Cerebellar nuclear complex (tissue), 1 donor: ENCODE results near the gene HPDL.
"Not testable (repeated sequence)": the region's sequence is repeated elsewhere in the genome, so short reads cannot be mapped to it uniquely, and the experiment has no call there.

Experiments
- DNase-seq, 2 experiments: peaks; one replicate each; lab custom pipeline; 2025; lab: John Stamatoyannopoulos, UW

HPDL gene

DNA sequence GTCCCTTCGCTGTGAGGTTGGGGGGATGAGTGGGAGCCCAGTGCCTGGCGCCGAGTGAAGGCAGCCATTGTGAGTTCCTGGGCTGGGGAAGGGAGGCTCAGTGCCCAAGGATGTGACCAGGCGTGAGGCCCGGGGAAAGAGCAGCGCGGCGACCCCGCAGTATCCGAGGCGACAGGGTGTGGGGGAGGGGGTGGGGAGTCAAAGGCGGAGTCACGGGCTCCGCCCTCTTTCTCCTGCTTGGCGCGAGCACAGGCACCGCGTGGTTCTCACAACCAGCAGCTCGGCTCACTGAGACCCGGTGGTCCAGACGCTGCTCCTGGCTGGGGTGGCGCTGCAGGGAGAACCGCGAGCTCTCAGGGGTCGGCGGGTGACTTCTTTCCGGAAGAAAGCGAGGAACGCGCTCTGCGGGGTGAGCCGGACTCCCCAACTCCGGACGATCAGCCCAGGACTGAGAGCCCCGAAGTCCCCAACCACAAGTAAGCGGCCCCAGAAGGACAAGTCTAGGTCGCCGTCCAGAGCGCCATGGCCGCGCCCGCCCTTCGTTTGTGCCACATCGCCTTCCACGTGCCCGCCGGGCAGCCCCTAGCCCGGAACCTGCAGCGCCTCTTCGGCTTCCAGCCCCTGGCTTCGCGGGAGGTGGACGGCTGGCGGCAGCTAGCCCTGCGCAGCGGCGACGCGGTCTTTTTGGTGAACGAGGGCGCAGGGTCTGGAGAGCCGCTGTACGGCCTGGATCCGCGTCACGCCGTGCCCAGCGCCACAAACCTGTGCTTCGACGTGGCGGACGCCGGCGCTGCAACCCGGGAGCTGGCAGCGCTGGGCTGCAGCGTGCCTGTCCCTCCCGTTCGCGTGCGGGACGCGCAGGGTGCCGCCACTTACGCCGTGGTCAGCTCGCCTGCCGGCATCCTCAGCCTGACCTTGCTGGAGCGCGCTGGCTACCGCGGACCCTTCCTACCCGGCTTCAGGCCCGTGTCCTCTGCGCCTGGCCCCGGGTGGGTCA is at the start of gene HPDL:
Gene HPDL, plus strand, starts transcription at position 269 of the 997 bp plus-strand sequence. Its CDS starts 254 bp downstream, at position 523.
- DNase-seq, result no peak

DNA sequence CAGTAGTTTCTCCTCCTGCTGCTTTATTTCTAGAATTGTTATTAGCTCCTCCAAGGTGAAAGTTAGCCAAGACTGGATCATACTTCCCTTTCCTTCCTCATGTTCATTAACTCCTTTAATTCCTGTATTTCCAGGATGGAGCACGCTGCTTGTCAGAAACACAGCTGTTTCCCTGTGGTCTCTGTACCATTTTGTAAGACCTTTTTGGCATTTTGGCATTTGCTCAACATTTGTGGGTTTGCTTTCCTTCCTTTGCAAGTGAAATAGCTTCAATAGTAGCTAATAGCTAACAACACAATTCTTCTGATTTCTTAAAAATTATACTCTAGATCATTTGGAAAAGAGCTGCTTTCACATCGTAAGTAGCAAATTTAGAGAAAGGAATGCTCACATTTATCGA is 44.3 kb upstream of the HPDL start:
- DNase-seq, result no peak

DNA sequence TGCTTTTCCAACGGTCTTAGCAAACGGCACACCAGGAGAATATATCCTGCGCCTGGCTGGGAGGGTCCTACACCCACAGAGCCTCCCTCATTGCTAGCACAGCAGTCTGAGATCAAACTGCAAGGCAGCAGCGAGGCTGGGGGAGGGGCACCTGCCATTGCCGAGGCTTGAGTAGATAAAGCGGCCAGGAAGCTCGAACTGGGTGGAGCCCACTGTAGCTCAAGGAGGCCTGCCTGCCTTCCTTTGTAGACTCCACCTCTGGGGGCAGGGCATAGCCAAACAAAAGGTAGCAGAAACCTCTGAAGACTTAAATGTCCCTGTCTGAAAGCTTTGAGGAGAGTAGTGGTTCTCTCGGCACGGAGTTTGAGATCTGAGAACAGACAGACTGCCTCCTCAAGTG is 41.8 kb upstream of the HPDL start:
- not testable (repeated sequence) for DNase-seq

DNA sequence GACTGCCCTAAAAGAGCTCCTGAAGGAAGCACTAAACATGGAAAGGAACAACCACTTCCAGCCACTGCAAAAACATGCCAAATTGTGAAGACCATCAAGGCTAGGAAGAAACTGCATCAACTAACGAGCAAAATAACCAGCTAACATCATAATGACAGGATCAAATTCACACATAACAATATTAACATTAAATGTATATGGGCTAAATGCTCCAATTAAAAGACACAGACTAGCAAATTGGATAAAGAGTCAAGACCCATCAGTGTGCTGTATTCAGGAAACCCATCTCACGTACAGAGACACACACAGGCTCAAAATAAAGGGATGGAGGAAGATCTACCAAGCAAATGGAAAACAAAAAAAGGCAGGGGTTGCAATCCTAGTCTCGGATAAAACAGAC is 40.2 kb upstream of the HPDL start:
- not testable (repeated sequence) for DNase-seq

DNA sequence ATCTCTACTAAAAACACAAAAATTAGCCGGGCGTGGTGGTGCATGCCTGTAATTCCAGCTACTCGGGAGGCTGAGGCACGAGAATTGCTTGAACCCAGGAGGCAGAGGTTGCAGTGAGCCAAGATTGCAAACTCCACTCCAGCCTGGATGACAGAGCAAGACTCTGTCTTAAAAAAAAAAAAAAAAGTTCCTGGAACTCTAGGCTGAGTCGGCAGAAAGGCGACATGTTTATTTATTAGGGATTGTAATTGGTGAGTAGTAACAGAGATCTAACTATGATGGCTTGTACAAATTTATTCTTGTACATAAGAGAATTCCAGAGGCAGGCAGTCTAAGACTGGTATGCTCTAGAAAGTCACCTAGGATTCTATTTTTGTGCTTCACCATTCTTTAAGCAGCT is 35.7 kb upstream of the HPDL start:
- not testable (repeated sequence) for DNase-seq

DNA sequence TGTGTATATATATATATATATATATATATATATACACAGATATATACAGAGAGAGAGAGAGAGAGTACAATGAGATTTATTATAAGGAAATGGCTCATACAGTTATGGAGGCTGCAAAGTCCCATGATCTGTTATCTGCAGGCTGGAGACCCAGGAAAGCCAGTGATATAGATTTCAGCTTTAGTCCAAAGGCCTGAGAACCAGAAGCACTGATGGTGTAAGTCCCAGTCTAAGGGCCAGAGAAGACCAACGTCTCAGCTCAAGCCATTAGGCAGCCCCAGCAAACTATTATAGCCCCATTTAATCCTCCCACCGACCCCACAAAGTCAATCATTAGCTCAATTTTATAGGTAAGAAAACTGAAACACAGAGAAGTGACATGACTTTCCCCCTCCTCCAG is 35.0 kb upstream of the HPDL start:
- DNase-seq, result no peak

DNA sequence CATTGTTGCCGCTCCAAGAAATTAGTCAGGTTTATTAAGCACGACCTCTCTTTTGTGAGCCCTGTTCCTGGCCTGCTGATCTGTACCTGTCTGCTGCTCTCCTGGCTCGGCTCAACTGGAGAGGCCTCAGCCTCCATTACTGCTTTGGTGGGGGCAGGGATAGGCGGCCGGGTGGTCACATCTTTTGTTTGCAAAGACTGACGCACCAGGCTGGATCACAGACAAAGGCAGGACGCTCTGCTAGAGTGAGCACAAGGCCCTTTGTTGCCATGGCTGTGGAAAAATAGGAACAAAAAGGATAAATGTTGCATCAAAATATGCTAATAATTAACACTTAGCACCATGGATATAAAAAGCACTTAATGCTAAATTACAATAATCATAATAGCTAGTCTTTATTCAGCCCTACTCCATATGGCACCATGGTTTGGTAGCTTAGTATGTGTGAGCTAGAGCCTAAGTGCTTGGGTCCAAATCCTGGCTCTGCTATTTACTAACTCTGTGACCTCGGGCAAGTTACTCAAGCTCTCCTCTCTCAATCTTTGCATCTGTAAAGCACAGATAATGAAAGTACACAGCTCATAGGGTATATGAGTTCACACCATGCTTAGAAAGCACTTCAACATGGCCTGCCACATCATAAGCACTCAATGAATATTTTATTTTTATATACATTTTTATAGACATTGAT is 28.9 kb upstream of the HPDL start:
- no peak for DNase-seq

DNA sequence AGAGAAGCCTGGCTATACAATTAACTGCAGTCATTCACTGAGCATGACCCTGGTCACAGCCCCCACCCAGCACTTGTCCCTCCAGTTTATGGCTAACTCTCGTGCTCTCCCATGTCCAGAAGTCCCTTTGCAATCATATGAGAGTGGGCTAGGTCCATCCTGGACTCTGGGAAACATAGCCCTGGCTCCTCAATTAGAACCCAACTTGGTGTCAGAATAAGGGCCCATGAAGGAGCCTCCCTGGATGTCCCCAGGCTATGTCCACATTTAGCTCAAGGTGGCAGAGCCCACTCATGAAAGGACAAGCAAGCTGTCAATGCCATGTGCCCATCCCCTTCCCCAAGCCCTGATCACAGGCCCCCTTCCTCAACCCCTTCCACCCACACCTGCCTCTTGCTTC is 27.4 kb upstream of the HPDL start:
- DNase-seq, result no peak

DNA sequence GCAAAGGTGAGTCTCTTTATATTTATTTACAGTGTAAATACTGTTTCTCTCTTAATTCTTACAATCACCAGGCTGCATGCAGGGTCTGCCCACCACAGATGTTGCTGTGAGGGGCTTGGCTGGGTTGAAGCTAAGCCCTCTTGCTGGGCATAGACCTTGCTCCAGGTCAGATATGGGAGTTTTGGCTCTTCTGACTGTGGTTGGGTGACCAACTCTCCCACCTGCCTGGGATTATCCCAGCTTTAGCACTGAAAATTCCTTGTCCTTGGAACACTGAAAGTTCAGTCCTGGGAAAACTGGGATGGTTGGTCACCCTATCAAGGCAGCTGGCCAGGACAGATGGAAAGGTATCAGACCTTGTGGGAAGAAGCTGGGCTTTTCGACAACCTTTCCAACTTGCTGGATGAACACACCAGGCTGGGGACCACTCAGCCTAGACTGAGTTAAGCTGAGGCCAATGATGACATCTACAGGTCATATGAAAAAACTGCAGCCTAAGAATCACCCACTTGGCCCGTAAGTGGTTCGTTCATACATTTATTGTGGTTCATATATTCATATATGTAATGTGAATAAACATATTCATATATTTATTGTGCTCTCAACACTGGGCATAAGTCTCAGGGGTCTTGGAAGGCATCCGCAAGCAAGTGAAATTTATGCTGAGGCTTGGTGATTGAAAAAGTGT is 26.6 kb upstream of the HPDL start:
- peak in 1 of 2 experiments; percentile 11 for DNase-seq

DNA sequence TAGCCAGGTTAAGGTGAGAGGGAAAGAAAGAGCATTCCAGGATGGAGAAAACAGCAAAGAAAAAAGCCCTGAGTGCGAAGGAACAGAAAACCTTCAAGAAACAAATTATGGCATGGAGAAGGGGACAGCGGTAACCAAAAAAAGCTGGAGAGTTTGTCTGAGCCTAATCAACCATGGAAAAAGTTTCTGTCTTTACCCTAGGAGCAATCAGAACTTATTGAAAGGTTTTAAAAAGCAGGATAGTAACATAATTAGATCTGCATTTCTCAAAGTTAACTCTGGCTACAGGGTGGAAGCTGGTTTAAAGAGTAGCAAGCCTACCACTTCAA is 26.1 kb upstream of the HPDL start:
- DNase-seq, result no peak

DNA sequence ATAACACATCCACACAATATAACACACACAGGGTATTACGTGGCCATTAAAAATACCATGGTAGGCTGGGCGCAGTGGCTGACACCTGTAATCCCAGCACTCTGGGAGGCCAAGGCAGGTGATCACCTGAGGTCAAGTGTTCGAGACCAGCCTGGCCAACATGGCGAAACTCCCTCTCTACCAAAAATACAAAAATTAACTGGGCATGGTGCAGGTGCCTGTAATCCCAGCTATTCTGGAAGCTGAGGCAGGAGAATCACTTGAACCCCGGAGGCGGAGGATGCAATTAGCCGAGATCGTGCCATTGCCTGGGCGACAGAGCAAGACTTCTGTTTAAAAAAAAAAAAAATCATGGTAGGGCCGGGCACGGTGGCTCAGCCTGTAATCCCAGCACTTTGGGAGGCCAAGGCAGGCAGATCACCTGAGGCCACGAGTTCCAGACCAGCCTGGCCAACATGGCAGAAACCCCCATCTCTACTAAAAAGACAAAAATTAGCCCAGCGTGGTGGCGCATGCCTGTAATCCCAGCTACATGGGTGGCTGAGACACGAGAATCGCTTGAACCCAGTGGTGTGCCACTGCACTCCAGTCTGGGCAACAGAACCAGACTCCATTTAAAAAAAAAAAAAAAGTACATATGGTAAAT is 24.1 kb upstream of the HPDL start:
- no peak for DNase-seq

DNA sequence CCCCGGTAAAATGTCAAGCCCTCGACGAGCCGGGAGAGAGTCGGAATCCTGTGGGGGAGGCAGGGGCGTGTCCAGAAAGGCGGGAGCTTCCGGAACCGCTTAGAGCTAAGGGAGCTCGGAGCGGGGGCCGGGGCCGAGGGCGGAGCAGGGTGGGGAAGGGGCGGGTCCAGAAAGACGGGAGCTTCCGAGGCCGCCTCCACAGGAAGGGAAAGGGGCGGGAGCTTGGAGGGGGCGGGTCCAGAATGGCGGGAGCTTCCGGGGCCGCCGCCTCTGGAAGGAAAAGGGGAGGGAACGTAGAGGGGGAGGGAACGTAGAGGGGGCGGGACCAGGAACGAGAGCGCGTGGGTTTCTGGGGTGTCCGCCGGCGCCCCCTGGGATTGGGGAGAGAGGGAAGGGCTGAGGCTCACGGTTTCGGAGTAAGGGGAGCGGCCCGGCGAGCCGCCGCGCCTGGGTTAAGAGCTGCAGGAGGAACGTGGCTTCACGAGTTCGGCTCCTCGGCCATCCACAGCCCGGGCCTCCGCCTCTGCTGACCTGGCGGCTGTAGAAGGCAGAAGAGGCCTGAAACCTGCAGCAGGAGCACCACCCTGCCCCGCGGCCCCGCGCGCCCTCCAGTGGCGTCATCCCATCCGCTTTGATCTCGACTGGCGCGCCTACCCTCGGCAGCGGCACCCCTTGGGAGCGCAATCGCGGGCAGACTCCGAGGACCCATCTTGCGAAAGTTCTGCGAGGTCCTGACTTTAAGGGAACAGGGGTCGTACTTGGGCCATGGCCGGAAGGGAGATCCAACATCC is 23.0 kb upstream of the HPDL start:
- peak; percentile 90 for DNase-seq

DNA sequence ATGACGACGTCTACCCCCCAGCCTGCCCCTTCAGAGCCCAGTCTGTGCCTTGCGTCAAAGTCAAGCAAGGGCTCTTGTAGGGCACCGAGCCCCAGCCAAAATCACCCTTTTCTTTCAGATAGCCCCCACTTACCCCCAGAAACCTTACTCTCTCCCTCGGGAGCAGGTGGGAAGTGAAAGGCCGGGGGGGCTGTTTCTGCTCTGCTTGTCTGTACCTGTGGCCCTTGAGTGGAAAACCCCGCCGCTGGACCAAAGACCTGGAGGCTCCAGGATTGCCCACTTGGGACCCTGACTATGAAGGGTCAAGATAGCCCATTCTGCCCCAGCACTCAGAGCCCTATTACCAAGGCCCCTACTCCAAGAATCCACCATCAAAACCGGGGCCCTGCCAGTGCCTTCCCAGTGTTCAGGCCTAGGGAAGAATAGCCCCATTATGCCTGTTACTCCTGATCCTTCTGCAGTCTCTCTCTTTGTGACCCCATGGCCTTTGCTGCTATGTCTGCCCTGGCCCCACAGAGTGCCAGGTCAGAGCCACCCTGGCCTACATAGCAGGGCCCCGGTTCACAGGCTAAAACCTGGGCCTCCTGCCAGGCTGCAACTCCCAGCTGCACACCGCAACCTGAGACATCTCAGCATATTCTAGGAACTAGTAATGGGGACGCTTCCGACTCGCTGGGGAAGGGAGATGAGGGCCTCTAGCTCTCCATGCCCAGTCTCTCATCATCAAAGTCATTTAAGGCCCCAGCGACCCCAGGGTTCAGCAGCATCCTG is 22.2 kb upstream of the HPDL start:
- DNase-seq, result no peak

DNA sequence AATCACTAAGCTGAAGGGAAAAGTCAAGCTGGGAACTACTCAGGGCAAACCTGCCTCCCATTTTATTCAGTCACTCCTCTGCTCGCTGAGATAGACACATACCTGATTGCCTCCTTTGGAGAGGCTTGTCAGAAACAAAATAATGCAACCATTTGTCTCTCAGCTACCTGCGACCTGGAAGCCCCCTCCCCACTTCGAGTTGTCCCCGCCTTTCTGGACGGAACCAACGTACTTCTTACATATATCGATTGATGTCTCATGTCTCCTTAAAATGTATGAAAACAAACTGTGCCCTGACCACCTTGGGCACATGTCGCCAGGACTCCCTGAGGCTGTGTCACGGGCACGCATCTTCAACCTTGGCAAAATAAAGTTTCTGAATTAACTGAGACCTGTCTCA is 21.5 kb upstream of the HPDL start:
- DNase-seq, result no peak

DNA sequence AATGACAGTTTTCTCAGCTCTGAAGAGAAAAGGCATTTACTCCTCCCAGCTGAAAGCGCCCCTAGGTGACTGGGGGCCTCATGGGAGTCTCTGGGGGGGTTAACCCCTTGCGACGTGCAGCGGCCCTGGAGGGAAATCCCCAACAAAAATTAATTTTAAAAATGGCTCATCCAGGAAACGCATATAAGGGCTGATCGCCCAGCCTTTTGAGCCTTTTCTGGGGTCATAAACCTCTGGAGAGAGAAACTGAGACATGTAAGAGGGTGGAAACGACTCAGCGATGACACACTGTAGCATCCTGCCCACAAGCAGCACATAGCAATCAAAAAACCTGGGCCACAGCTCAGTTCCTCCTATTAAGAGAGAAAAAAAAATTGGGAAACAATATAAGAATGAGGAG is 20.4 kb upstream of the HPDL start:
- no peak for DNase-seq

DNA sequence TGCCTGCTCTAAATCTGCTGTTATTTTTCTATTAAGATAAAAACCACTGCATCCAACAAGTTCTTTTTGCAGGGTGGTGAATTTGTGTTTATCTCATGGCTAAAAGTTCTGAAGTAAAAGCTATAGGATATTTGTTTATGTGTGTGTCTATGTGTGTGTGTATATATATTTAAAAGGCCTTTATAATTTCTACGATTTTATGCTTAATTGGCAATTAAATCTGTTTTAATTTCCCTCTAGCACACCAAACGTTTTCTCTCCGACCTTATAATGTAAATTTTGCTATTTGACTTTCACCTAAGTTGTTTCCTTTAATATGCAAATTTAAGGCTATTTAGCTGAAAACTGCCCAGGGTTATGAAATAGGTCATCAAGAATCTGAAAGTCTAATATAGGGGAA is 19.8 kb upstream of the HPDL start:
- no peak for DNase-seq

DNA sequence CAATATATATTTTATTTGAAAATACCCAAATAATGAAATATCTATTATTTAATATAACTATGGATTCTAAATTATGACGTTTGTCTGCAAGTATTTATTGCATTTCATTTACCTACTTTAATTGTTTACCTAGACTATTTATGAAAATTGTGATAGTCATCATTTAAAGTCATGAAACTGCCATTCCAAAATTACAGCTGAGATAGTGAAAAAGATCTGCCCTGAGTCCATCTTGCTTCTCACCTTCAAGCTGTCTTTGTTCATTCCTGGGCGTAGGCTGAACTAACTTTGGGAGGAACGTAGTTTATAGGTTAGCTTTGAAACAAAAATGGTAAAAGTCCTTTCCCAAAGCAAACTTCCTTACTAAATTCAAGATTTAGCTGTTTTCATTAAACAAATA is 12.4 kb upstream of the HPDL start:
- no peak for DNase-seq

DNA sequence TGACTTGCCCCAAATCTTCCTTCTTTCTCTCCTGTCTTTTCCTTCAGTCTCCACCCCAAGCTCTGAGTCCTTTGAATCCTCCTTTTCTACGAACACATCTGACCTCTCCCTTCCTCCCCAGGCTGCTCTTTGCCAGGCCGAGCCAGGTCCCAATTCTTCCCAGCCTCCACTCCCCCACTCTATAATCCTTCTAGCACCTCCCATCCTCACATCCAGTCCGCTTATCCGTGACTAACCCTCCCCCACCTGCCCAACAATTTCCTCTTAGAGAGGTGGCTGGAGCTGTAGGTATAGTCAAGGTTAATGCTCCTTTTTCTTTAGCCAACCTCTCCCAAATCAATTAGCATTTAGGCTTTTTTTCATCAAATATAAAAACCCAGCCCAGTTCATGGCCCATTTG is 9.5 kb upstream of the HPDL start:
- DNase-seq, result no peak

DNA sequence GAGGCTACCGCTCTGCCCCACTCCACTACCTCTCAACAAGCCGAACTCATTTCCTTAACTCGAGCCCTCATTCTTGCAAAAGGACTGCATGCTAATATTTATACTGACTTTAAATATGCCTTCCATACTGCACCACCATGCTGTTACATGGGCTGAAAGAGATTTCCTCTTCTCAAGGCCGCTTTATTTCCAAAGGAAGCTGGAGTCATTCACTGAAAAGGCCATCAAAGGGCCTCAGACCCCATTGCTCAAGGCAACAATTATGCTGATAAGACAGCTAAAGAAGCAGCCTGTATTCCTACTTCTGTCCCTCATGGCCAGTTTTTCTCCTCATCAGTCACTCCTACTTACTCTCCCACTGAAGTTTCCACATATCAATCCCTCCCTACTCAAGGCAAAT is 6.9 kb upstream of the HPDL start:
- DNase-seq, result no peak

DNA sequence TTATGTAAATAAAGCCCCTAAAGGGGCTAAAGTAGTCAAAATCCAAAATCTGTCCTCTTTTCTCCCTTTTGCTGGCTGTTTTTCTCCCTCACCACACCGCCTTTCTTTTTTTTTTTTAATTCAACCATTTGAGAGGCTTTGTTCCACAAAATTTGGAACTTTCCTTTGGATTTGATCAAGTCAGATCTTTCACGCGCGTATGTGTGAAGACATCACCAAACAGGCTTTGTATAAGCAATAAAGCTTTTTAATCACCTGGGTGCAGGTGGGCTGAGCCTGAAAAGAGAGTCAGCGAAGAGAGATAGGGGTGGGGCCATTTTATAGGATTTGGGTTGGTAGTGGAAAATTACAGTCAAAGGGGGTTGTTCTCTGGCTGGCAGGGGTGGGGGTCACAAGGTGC is 5.3 kb upstream of the HPDL start:
- DNase-seq, result no peak
